Mucosa of descending colon (tissue), 3 donors: ENCODE data around the gene STX2. TPM values are rescaled to one million over a fixed set of nuclear protein-coding genes. Genes with fewer than 3 reads are reported as not detected.

Experiments
- ATAC-seq: fragments of 200-7000 bp; cut with Tn5 transposase; one replicate; pipeline ENCODE4 v1.9.1; 2020; ENCODE audit warnings: mild to moderate bottlenecking, moderate library complexity
- DNase-seq, 3 donors: peaks; one replicate each; pipeline ENCODE4 v3.0.0-alpha.2; 2020
- H3K36me3 ChIP-seq: fragments of 200-600 bp; one replicate; pipeline ENCODE4 v1.8.0; 2021; ENCODE audit warnings: low read depth, mild to moderate bottlenecking
- H3K4me1 ChIP-seq: fragments of 200-600 bp; one replicate; pipeline ENCODE4 v1.8.0; 2021; ENCODE audit warnings: low read depth, mild to moderate bottlenecking
- H3K4me3 ChIP-seq: fragments of 200-600 bp; one replicate; pipeline ENCODE4 v1.8.0; 2021; ENCODE audit warnings: mild to moderate bottlenecking
- H3K9me3 ChIP-seq: fragments of 200-600 bp; one replicate; pipeline ENCODE4 v1.8.0; 2021; ENCODE audit warnings: mild to moderate bottlenecking
- CTCF ChIP-seq: fragments of 200-600 bp; IDR thresholded peaks from one replicate; pipeline ENCODE4 v1.8.0; 2022; ENCODE audit warnings: antibody characterized with exemption, mild to moderate bottlenecking
- intact Hi-C, 2 donors: fragments of 100-400 bp; cut with DNase I in 1 of 2; cut with micrococcal nuclease in 1 of 2; formaldehyde crosslinking; loops; one replicate each; pipeline versions ENCODE4 v1.11.0 to v1.11.1; 2022; cut with DNase I, micrococcal nuclease
- total RNA-seq, 3 donors: library from RNA; stranded (reverse); fragmentation: NEBNext Ultra II Directional in 2 of 3; extraction: Animal tissue kit (Norgen Biotek cat#: 25700) in 2 of 3; gene quantifications; one replicate each; pipeline versions ENCODE4 v1.2.1 to v1.2.4, GENCODE V29; 2021 to 2023
- donor health status: DM: no; HTN: no; CAD: no; lungs with moderate emphysema.
- donor health status: DM: no; HTN: no; CAD: no.
- donor health status: DM: no; HTN: yes; CAD: no.

STX2 gene
- total RNA-seq, 3 donors from 2014 or later, result 1.6 to 34.2 (median 4.4) TPM

GRCh38 chr12:130809791-130810190 lies 29.3 kb downstream of the STX2 start:
- Histone ChIP-seq H3K36me3 (no peaks in the 10 kb centered on the region), H3K4me1 (no peaks in the 10 kb centered on the region), H3K4me3 (no peak overlapping the region), H3K9me3 (no peaks in the 10 kb centered on the region)
- DNase-seq, result no peak
- intact Hi-C loops, result no loop called here
- TF ChIP-seq CTCF, result no peak
- ATAC-seq, result no peak

GRCh38 chr12:130807309-130807708 lies 31.7 kb downstream of the STX2 start:
- DNase-seq (no peak), ATAC-seq (no peak)
- Histone ChIP-seq H3K4me3 (no peak overlapping the region), H3K9me3 (no peaks in the 10 kb centered on the region), H3K36me3 (no peaks in the 10 kb centered on the region), H3K4me1 (no peaks in the 10 kb centered on the region)
- intact Hi-C loops, result no loop called here
- no peak for TF ChIP-seq CTCF

- Histone ChIP-seq H3K4me1 (no peaks in the 10 kb centered on the region), H3K4me3 (no peak overlapping the region), H3K9me3 (no peaks in the 10 kb centered on the region), H3K36me3 (no peaks in the 10 kb centered on the region)
- intact Hi-C loops, result no loop called here
- no peak for TF ChIP-seq CTCF
- DNase-seq, result no peak
- no peak for ATAC-seq
These were observed 32.5 kb downstream of the STX2 start for GRCh38 chr12:130806574-130806973.

- intact Hi-C loops, result no loop called here
- TF ChIP-seq CTCF, result no peak
- H3K4me1 ChIP-seq, result no peaks in the 10 kb centered on the region
- no peaks in the 10 kb centered on the region for H3K36me3 ChIP-seq
- no peak for ATAC-seq
- no peaks in the 10 kb centered on the region for H3K9me3 ChIP-seq
- DNase-seq, result no peak
- no peak overlapping the region for H3K4me3 ChIP-seq
These were observed 33.4 kb downstream of the STX2 start for GRCh38 chr12:130805635-130806034.

GRCh38 chr12:130804216-130804615 lies 34.8 kb downstream of the STX2 start:
- no peak for TF ChIP-seq CTCF
- Histone ChIP-seq H3K36me3 (no peaks in the 10 kb centered on the region), H3K9me3 (no peaks in the 10 kb centered on the region), H3K4me1 (no peaks in the 10 kb centered on the region), H3K4me3 (no peak overlapping the region)
- no peak for DNase-seq
- intact Hi-C loops, result no loop called here
- ATAC-seq, result no peak

- intact Hi-C loops, result no loop called here
- no peak overlapping the region for H3K4me3 ChIP-seq
- no peaks in the 10 kb centered on the region for H3K36me3 ChIP-seq
- ATAC-seq, result no peak
- TF ChIP-seq CTCF, result no peak
- H3K4me1 ChIP-seq, result no peaks in the 10 kb centered on the region
- no peak for DNase-seq
- no peaks in the 10 kb centered on the region for H3K9me3 ChIP-seq
These were observed 35.3 kb downstream of the STX2 start for GRCh38 chr12:130803702-130804101.
